Kidney epithelial cell (primary cell): ENCODE results near the gene RPTOR. TPM values are rescaled to one million over a fixed set of nuclear protein-coding genes. Genes with fewer than 3 reads are reported as not detected.

ENCODE experiments used
- DNase-seq: peaks from one replicate; pipeline ENCODE4 v3.0.0-alpha.2; 2010; ENCODE audit warnings: low read depth
- H3K27me3 ChIP-seq: 2 replicates; pipeline ENCODE4 v1.6.0; 2011; ENCODE audit warnings: low read length; ENCODE audit not compliant: control insufficient read depth, insufficient read depth
- H3K36me3 ChIP-seq: 2 replicates; pipeline ENCODE4 v1.5.1; 2011; ENCODE audit warnings: low read length; ENCODE audit not compliant: control insufficient read depth, insufficient read depth
- H3K4me3 ChIP-seq: 2 replicates; pipeline ENCODE4 v1.5.1; 2011; ENCODE audit warnings: low read depth, mild to moderate bottlenecking, control low read depth, low read length
- total RNA-seq: library from RNA; depleted of rRNA; stranded (reverse); fragments of >200 nt; gene quantifications from 2 replicates; pipeline ENCODE4 v1.2.3, GENCODE V29; 2015
- TF ChIP-seq, protein P1 (sequence below): IDR thresholded peaks from 2 replicates; pipeline ENCODE4 v1.5.1; 2011; ENCODE audit warnings: mild to moderate bottlenecking, moderate library complexity, low read length, control low read depth, inconsistent platforms; ENCODE audit not compliant: insufficient read depth, poor library complexity, severe bottlenecking

Gene RPTOR
- total RNA-seq, 1 donor from 2014 or later, result 22.7 TPM

DNA sequence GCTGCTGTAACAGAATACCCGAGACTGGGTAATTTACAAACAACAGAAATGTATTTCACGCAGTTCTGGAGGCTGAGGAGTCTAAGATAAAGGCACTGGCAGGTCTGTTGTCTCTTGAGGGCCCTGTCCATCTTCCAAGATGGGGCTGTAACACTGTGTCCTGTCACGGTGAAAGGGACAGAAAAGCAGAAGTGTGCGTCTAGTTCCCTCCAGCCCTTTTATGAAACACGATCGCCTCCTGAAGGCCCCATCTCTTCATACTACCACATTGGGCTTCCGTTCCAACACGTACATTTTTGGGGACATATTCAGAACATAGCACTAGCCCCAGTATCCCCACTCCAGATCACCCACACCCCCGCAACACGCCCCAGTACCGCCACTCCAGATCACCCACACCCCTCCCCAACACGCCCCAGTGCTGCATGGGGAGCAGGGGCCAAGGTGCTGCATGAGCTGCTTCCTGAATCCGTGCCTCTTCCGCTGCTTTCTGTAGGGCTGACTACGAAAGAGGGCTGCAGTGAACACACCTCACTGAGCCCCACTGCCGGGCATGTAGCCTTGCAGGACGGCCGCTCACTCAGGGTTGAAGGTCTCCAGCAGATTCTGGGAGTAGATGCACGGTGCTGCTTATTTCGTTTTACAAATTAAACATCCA, 91.9 kb downstream of the RPTOR start:
- H3K4me3 ChIP-seq, result no peak overlapping the region
- TF ChIP-seq, protein P1, sequence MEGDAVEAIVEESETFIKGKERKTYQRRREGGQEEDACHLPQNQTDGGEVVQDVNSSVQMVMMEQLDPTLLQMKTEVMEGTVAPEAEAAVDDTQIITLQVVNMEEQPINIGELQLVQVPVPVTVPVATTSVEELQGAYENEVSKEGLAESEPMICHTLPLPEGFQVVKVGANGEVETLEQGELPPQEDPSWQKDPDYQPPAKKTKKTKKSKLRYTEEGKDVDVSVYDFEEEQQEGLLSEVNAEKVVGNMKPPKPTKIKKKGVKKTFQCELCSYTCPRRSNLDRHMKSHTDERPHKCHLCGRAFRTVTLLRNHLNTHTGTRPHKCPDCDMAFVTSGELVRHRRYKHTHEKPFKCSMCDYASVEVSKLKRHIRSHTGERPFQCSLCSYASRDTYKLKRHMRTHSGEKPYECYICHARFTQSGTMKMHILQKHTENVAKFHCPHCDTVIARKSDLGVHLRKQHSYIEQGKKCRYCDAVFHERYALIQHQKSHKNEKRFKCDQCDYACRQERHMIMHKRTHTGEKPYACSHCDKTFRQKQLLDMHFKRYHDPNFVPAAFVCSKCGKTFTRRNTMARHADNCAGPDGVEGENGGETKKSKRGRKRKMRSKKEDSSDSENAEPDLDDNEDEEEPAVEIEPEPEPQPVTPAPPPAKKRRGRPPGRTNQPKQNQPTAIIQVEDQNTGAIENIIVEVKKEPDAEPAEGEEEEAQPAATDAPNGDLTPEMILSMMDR, result no peak
- DNase-seq, result no peak
- no peaks in the 10 kb centered on the region for H3K27me3 ChIP-seq
- no peaks in the 10 kb centered on the region for H3K36me3 ChIP-seq

DNA sequence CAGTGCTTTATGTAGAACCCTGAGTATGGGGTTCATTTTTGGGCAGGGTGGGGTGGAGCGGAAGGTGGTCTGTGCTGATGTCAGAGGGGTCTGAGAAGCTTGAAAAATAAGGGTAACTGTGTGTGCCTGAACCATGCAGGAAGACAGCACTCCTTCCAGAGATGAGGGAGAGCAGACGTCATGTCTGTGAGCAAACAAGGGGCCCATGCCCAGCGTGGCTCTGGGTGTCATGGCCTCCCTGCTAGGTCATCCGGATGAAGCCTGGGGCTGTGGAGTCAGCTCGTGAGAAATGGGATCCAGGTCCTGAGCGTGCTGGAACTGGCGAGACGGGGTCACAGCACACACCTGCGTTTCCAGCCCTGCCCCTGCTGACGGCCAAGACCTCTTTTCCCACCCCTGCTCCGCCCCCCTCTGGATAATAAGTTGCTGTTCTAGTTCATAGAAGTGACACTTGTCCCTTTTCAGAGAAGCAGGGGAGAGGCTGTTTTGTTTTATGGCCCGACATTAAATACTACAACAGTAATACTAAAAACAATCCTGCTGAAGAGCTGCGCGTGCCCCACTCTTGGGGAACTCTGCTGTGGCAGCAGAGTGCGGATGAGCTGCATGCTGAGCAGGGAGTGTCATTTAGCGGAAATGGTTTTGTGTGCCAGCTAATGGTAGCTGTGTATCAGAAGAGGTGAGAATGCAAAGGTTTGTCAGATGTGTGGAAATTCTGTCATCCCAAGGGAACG, 92.6 kb downstream of the RPTOR start:
- Histone ChIP-seq H3K27me3 (no peaks in the 10 kb centered on the region), H3K4me3 (no peak overlapping the region), H3K36me3 (no peaks in the 10 kb centered on the region)
- TF ChIP-seq, protein P1, result no peak
- DNase-seq, result no peak

DNA sequence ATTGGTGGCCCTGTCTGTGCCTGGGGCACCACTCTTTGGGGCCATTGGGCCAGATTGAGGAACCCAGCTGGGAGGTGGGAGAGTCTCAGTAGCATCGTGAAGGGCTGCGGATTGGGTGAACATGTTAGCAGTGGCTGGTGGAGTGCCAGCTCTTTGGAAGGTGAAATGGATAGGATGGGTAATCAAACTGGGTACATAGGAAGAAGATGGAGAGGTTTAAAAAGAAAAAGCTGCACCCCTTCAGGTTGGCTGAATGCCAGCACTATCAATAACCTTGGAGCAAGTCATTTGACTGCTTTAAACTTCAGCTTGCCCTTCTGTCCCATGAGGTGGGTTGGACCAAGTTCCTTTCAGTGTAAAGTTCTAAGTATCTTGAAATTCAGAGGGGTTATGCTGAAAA, 95.0 kb downstream of the RPTOR start:
- Histone ChIP-seq H3K4me3 (no peak overlapping the region), H3K27me3 (no peaks in the 10 kb centered on the region), H3K36me3 (no peaks in the 10 kb centered on the region)
- no peak for DNase-seq
- TF ChIP-seq, protein P1, result no peak

DNA sequence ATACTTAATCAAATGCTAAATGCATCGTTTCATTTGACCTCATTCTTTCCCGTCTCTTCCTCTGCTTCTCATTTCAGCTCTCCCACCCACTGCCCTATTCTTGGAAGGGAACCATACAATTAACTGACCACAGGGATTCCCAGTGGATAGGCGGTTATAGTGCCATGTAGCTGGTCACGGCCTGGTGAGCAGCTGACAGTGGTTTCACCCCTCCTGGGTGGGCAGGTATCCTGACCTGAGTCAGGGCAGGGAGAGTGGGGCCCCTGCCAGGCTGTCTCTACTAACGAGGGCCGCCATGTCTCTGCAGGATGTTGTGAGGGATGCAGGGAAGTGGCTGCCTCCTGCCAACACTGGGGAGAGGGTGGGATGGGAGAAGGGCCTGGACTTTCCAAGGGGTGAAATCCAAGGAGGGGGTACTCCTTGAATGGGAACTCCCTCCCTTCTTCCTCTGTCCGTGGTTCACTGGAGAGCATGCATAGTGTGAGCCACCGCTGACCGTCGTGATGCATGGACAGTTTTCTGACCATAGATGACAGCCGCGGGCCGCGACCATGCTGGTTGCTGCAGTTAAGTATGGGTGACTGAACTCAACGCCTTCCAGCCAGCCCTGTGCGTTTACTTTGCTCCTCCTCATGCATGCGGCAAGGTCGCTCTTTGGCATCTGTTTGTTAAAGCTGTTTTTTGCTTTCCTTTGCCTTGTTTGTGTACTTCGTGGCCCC, 95.9 kb downstream of the RPTOR start:
- TF ChIP-seq, protein P1, result no peak
- no peak for DNase-seq

DNA sequence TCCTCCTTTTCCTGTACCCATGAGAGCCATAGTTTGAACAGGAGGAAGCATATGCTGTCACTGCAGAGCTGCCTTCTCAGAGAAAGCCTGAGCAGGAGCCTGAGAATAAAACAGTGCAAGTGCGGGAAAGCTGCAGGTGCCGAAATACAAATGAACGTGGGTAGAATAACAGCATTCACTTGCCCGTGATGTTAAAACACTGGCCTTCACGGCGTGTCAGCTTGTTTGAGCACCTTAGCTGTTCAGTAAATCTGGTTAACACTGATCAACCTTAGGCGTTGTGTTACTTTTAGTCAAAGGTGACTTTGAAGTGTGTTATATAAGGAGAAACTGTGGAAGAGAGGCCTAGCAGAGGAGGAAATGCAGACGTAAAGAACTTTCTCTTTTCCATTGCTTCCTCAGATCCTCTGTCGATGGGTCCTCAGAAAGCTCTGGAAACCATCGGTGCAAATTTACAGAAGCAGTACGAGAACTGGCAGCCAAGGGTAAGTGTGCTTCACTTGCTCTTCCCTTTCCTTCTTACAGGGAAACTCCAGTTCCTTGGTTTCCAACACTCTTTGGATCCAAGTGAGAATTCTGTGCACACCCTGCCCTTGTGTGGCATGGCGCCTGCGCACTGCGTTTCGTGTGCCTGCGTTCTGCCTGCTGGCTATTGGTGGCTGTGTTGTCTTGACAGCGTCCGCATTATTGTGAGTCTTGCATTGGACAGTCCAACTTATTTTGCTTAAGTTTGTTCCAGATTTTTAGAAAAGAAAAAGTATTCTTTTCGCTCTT, 98.9 kb downstream of the RPTOR start:
- DNase-seq, result no peak
- no peaks in the 10 kb centered on the region for H3K36me3 ChIP-seq
- H3K27me3 ChIP-seq, result no peaks in the 10 kb centered on the region
- TF ChIP-seq, protein P1, result no peak
- no peak overlapping the region for H3K4me3 ChIP-seq

More for the DNA sequence above, 95.9 kb downstream of the RPTOR start:
- Histone ChIP-seq H3K4me3 (no peak overlapping the region), H3K36me3 (no peaks in the 10 kb centered on the region), H3K27me3 (no peaks in the 10 kb centered on the region)
